Stimulated activated CD4-positive, alpha-beta T cell treated with anti-CD3 and anti-CD28 coated beads, Interleukin-2, amount 100 ng/mL, for 24 hours (primary cell): ENCODE data around the gene GUCY2D.
"Not testable (repeated sequence)": the region's sequence is repeated elsewhere in the genome, so short reads cannot be mapped to it uniquely, and the experiment has no call there.

Experiments
- DNase-seq, 2 donors: peaks; one replicate each; pipeline ENCODE4 v3.0.0-alpha.2; 2020

The GUCY2D gene

GRCh38 chr17:8046929-8047768, 44.7 kb downstream of the GUCY2D start:
- DNase-seq: no peak

GRCh38 chr17:8047769-8048110, 45.3 kb downstream of the GUCY2D start:
- DNase-seq: no peak

- no peak for DNase-seq
Observed at GRCh38 chr17:8048236-8048635, 45.8 kb downstream of the GUCY2D start.

GRCh38 chr17:8048736-8049135, 46.3 kb downstream of the GUCY2D start:
- DNase-seq: no peak

GRCh38 chr17:8051831-8052230, 49.4 kb downstream of the GUCY2D start:
- no peak for DNase-seq

GRCh38 chr17:8052256-8053252, 50.1 kb downstream of the GUCY2D start:
- no peak for DNase-seq

GRCh38 chr17:8053600-8053999, 51.2 kb downstream of the GUCY2D start:
- no peak for DNase-seq

- DNase-seq: no peak
Observed at GRCh38 chr17:8055851-8056231, 53.4 kb downstream of the GUCY2D start.

GRCh38 chr17:8056232-8056975, 54.0 kb downstream of the GUCY2D start:
- peak in 1 of 2 donors; percentile 22 for DNase-seq

- no peak for DNase-seq
Observed at GRCh38 chr17:8056976-8057625, 54.7 kb downstream of the GUCY2D start.

- peak; percentile 28 to 54 for DNase-seq
Observed at GRCh38 chr17:8057691-8058114, 55.3 kb downstream of the GUCY2D start.

- DNase-seq: no peak
Observed at GRCh38 chr17:8059131-8059530, 56.7 kb downstream of the GUCY2D start.

- peak; percentile 51 to 67 for DNase-seq
Observed at GRCh38 chr17:8060274-8060673, 57.9 kb downstream of the GUCY2D start.

- not testable (repeated sequence) for DNase-seq
Observed at GRCh38 chr17:8061851-8062250, 59.4 kb downstream of the GUCY2D start.

GRCh38 chr17:8062435-8062806, 60.0 kb downstream of the GUCY2D start:
- no peak for DNase-seq

GRCh38 chr17:8062807-8063483, 60.5 kb downstream of the GUCY2D start:
- DNase-seq: no peak

- DNase-seq: no peak
Observed at GRCh38 chr17:8063761-8064534, 61.5 kb downstream of the GUCY2D start.

- no peak for DNase-seq
Observed at GRCh38 chr17:8064561-8065019, 62.2 kb downstream of the GUCY2D start.

- no peak for DNase-seq
Observed at GRCh38 chr17:8066841-8067775, 64.7 kb downstream of the GUCY2D start.

- no peak for DNase-seq
Observed at GRCh38 chr17:8067806-8068205, 65.4 kb downstream of the GUCY2D start.
